Bone marrow (tissue), 2 donors: ENCODE measurements around the gene GASK1A.

ENCODE experiments used
- DNase-seq, 2 donors: peaks; one replicate each; lab custom pipeline; 2025; lab: John Stamatoyannopoulos, UW

The GASK1A gene

DNA sequence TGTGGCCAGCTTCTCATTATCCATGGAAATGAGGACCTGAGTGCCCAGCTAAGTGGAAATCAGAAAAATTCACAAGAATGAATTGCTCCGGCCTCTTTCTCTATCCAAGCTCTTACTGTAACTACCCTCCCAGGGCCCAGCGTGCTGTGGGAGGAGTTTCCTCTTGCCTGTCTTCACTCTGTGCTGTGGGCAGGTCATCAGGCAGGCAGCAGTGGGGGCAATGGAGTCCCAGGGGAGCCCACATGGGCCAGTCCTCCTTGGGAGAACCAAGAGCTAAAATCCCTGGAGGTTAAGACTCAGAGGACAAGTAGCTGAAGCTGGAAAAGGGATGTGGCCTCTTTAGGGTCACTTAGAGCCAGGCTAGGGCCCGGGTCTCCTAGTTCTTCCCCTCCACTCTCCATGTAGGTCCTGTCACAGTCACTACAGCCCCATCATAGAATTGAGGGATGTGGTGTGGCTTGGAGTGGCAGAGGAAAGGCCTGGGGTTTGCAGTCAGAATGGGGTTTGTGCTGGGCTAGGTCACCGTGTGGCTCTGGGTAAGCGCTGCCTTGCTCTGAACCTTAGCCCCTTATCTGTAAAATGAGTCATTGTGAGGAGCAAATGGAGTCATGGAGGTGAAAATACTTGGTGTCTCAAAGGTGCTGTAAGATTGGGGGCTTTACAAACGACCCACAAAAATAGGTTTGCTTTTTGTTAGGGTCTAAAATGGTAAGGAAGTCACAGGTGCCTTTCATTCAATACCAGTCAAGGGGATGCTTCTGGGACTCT is 3.7 kb downstream of the GASK1A start:
- no peak for DNase-seq

DNA sequence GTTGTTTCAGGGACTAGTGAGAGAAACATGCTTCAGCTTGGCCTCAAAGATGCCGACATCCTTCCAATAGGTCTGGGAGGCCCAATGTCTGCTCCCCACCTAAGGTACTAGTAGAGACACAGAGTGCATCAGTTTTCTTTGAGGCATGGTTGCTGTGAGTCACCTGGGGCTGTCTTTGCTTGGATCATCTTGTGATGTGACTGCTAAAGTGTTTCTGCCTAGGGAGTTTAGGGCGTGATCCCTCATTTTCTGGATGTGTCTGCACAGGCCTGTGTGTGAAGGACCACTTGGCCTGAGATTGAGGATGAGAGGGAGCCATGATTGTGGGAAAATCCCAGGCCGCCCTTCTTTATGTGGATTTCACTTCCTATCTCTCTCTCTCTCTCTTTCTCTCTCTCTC is 4.8 kb downstream of the GASK1A start:
- DNase-seq, result no peak

DNA sequence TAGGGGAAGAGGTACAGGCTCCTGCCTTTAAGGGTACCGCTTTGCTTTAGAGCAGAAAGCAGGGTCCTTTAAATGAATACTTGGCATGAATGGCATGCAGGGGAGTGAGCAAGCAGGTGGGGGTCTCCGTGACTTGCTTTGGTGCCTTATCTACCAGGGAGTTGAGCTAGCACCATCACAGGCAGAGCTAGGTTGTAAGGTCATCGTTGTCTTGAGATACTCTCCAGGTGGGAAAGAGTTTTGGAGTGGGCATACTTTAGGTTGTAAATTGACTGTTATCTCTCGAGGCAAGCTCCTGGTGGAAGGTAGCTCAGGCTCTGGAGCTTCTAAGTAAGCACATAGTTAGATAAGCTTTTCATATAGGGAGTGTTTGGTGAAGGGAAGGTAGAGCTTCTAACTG is 5.6 kb downstream of the GASK1A start:
- DNase-seq, result no peak

DNA sequence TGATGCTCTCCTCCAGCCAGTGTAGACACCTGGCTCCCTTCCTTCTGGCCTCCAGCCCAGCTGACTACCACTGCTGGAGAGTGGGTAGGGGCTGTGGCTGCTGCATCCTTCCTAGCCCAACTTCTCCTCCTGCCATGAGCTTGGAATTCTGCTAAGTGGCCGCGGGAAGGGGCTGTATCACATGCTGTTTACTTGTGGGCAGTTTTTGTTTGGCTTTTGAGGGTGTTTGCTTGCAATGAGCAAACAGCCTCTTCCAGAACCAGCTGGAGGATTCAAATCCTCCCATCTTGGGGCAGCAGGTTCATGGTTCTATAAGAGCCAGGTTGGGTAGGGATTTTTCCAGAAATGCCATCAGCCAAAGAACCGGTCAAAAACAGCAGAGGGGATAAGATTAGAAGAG is 9.0 kb downstream of the GASK1A start:
- no peak for DNase-seq

DNA sequence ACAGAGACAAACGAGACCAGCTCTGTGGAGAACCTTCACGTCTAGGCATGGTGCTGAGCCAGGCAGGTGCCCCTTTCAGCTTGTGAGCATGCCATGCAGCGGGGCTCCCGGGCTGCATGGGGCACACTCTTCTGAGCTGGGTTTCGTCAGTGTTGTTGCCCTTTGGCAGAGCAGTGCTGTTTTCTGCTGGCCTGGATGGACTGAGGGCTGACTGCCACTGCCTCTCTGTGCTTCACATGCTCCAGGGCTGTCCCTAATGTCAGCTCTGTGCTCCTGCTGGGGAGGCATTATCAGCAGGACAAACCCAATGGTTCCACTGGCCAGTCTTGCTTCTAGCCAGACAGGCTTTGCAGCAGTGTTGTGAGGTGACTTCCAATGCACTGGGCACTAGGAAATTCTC is 9.5 kb downstream of the GASK1A start:
- no peak for DNase-seq

DNA sequence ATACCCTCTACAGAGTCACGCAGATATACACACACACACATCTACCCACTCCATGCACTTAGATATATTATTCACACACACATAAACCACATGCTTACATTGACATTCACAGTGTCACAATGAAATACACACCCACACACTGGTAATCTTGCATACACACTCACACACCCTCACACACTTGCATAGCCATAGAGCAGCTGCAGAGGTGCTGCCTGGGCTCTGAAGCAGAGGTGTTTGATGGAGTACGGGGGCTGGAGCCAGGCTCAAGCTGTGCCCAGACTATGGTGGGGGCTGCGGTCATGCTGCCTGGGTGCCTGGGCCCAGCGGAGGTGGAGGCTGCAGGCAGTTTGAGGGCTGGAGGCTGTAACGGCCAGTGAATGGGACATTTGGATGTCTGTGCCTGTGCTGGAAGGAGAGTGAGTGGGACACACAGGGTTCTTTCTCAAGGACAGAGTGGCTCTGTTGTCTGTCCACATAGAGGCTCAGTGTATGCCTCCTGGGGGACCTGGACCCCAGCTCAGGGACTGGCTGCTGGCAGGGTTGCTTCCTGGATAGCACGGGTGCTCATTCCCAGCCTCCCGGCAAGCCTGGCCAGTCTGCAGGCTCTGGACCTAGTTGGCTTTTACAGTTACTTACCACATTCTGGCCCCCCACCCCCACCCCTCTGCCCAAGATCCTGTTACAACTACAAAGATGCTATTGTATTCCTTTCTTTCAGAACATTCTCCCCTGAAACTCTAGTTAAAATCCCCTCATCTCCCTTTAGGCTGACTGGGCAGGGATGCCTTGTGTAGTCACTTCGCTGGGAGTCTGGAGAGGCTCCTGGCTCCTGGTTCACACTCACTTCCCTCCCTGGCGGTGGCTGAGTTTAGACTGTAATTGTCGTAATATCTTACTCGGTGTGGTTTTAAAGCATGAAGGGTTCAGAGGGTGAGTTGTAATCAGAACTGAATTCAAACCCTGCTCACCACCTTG is 12.5 kb downstream of the GASK1A start:
- DNase-seq, result no peak

DNA sequence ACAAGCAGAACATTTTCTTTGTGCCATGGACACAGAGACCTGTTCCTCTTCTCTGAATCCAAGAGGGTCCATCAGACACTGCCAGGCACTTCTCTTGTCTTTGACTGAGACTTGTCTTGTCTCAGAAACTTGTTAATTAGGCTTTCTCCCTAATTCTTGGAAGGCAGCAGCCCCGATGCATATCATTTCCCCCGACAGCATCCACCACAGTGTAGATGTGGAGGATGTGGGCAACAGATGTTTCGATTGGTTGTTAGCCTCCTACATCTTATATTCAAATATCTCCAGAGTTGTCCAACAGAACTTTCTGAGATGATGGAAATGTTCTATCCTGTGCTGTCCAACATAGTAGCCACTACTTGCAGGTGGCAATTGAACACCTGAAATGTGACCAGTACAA is 15.5 kb downstream of the GASK1A start:
- DNase-seq, result no peak

DNA sequence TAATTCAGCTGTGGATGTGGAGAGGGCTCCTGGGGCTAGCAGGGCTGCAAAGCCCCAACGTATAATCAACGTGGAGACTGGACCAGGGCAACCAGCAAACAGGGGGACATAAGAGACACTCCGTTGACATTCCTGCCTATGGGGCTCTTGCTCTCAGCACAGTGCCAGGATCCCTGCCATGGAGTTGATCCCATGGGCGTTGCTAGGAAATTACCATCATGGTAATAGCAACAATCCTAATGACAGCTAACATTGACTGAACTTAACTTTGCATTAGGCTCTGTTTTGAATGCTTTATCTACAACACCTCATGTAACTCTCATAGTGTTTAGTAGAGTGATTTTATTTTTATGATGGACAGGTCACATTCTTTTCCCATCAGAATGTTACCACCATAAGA is 16.9 kb downstream of the GASK1A start:
- DNase-seq, result no peak

DNA sequence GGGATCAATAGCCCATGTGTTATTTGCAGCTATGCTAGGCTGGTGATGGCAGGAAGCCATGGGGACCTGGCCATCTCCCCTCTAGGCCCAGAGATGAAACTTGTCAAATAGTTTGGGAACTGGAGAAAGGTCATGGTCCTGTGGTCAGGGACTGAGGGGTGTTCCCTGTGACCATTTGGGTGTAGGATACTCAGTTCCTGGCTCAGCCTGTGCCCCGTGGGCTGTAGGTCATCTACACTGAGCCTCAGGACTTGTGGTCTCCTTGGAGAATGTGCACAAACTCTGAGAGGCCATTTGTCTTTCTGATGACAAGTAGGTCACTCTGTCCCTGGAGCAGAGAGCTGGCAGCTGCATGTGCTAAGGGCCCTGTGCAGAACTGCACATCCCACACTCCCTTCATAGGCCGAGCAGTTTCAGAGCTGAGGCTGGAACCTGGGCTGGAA is 17.5 kb downstream of the GASK1A start:
- no peak for DNase-seq

DNA sequence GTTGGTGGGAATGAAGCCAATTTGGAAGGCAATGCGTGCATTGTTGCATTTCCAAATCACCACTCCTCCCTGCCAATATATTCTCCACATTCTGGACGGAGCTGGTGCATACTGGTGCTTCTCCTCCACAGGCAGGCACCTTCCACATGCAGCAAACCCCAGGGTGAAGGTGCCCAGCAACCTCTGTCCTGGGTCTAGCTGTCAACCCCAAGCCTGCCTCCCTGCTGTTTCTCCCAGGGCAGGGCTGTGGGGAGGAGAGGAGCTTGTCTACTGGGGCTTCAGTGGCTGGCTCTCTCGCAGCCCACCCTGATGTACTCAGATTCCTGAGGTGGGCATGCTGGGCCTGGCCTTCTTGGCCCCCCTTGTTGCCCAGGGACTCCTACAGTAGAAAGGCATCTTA is 20.1 kb downstream of the GASK1A start:
- no peak for DNase-seq

DNA sequence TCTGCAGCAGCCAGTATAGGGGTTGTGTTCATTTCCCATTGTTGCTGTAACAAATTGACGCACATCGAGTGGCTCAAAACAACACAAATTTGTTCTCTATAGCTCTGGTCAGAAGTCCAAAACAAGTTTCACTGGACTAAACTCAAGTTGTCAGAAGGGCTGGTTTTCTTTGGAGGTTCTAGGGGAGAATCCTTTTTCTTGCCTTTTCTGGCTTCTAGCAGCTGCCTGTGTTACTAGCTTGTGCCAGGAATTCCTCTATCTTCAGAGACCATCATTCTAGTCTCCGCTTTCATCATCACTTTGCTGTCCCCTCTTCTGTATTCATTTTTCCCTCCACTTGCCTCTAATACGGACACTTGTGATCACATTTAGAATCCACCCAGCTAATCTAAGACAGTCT is 20.5 kb downstream of the GASK1A start:
- no peak for DNase-seq

DNA sequence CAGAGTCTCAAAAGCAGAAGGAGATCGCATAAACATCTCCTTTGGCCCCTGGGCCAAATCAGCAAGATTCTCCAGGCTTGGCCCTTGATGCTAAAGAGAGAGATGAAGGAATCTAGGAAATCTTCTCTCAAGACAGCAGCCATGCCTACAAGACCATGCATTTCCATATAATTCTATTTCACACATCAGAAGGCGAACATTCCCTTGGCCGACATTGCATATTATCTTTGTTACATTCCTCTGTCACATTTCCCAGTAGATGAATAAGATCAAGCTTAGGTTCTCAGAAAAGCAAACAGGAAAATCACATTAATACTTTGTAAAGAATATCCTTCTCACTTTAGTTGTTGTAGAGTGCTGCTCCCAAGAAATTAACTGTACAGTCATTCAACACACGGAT is 21.3 kb downstream of the GASK1A start:
- DNase-seq, result no peak

DNA sequence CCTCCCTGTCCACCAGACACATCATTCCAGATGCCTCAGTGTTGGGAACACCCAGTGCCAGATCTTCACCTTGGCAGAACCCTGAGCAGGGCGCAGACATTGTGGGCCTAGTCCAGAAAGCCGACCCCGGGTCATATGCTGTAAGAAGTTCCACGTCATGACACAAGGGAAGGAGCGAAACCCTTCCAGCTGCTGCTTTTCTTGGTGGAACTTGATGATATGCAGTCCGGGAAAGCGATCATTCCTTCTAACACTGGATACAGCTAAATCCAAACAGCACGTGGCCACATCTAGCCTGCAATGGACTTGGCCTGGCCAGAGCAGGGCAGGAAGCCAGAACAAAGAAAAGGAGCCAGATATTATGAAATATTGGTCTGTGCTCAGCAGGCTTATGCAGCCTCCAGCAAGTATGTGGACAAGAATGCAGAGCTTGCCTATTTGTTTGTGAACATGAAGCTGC is 22.0 kb downstream of the GASK1A start:
- no peak for DNase-seq

DNA sequence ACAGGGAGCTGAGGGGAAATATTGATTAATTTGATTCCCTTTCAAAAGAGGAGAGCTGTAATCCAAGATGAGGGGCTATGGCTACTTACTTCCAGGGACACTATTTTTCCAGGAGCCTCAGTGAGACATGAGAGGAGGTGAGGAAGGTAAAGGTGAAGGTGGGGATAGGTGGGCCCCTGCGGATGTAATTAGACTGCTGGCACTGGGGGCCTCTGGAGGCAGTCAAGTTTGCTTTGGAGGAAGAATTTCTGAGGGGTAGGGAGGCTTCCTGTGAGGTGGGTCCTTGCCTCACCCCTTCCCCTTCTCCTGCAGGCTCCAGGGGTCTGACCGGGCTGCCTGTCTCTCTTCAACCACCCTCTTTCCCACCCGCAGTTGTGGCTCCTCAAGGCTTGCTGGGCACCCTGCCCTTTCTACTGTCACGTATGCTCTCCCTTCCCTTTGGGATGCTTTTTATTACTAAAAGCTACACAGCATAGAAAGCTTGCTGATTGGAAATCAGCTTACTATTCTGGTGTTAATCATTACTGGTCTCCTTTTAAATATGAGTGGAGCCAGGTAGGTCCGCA is 22.5 kb downstream of the GASK1A start:
- no peak for DNase-seq

DNA sequence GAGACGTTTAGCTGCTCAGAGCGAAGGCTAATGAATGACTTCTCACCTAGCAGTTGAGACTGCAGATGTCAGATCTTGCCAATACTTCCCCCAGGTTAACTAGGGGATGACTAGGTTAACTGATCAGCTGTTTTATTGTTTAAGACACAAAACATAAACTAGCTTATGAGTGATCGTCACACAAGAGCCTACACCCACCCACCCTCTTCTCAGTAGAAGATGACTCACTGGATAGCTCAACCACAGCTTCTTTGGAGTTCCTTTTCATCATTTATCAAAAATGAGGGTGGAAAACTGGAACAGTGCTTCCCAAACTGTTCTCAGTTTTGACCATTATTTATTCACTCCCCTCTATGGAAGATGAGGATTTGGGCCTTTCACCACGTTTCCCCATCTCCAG is 25.2 kb downstream of the GASK1A start:
- no peak for DNase-seq

DNA sequence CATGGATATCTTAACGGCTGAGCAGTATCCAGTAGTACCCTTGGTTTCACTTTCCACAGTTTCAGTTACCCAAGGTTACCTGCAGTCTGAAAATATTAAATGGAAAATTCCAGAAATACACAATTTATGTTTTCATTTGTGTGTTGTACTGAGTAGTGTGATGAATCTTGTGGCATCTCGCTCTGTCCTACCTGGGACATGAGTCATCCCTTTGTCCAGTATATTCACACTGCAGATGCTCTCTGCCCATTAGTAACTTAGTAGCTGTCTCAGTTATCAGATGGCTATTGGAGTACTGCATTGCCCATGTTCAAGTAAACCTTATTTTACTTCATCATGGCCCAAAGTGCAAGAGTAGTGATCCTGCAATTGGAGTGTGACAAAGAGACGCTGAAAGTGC is 26.1 kb downstream of the GASK1A start:
- DNase-seq, result no peak

DNA sequence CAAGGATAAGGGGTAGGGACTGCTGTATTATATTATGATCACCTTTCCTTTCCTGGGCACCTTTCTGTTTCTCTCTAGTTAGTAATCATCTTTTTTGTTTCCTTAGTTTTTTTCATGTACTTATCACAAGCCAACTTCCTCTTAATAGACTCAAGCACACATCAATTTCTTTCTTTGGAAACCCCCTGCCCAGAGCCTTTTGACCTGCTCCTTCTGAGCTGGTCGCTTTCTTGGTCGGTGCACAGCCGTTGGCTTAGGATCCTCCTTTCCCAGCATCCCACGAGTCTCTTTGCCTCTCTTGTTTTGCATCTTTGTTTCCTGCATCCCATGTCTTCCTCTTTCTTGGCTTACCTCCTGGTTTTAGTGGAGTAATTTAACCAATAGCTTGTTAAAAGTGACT is 26.9 kb downstream of the GASK1A start:
- DNase-seq, result no peak

DNA sequence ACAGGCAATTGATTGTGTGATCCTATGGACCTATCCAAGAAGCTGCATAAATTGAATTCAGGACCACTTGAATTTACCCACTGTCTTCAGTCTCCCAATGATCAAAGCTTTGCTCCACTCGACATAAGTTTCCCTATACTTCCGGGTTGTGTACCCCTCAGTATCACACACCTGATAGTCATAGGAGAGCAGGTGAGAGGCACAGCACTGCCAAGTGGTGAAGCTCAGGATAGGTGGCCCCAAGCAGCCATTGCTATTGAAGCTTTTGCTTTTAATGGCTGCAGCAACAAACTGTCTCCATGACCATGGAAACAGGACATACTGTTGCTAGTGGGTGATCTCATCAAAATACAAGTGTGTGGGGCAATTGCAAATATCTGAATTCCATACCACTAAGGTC is 27.7 kb downstream of the GASK1A start:
- DNase-seq, result no peak

DNA sequence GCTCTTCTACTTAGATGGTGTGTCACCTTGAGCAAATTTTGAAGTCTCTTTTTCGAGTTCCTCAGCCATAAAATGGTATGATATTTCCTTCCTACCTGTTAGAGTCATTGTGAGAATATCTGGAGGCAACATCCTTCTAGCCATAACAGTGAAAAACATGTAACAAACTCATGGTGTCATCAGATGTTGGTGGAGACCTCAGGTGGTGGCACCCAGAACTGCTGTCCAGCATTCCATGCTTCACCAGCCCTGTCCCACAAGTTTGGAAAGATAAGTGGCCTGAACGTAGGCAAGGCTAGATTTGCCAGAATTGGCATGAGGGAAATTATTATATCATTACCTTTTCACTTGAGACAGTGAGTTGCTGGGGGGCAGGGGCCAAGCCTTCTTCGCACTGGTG is 30.4 kb downstream of the GASK1A start:
- DNase-seq, result no peak

DNA sequence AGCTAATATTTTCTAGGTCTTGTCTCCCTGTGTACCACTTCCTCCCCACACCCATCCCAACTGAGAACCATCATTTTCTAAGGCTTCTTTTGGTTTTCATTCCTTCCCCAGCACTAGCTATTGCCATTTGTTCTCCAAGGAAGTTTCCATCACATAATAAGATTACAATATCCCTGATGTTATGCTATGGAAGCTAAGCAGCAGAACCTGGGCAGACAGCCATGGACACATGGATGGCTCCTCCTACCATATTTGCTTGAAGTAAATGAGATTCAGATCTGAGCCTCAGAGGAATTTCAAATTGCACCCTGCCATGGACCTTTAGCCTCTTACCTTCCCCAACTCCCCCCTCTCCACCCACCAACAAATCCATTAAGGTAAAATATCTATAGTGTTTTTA is 31.5 kb downstream of the GASK1A start:
- no peak for DNase-seq

DNA sequence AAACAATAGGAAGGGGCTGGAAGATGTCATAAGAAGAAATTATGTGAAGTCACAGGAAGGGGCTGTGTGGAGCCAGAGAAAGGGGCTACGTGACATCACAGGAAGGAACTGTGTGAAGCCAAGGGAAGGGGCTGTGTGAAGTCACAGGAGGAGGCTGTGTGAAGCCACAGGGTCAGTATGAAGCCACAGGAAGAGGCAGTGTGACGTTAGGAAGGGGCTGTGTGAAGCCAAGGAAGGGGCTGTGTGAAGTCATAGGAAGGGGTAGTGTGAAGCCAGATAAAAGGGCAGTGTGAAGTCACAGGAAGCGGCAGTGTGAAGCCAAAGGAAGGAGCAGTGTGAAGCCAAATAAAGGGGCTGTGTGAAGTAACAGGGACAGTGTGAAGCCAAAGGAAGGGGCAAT is 32.5 kb downstream of the GASK1A start:
- no peak for DNase-seq

DNA sequence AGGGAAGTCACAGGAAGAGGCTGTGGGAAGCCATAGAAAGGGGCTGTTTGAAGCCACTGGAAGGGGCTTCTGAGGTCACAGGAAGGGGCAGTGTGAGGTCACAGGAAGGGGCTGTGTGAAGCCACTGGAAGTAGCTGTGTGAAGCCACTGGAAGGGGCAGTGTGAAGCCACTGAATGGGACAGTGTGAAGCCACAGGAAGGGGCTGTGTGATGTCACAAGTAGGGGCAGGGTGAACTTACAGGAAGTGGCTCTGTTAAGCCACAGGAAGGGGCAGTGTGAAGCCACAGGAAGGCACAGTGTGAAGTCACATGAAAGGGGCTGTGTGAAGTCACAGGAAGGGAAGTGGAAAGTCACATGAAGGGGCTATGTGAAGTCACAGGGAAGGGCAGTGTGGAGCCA is 33.1 kb downstream of the GASK1A start:
- DNase-seq, result no peak

DNA sequence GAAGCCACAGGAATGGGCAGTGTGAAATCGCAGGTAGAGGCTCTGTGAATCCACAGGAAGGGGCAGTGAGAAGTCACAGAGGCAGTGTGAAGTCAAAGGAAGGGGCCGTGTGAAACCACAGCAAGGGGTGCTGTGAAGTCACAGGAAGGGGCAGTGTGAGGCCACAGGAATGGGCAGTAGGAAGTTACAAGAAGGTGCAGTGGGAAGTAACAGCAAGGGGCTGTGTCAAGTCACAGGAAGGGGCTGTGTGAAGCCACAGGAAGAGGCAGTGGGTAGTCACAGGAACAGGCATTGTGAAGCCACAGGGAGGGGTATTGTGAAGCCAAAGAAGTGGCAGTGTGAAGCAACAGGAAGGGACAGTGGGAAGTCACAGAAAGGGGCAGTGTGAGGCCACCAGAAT is 34.1 kb downstream of the GASK1A start:
- DNase-seq, result no peak
